ENCODE measurements around the gene KCNA4.

- TF ChIP-seq CTCF (IDR thresholded peaks at IDR 0.05; ENCODE audit: extremely low read depth in 1 of 2, insufficient read depth in 1 of 2, low read depth in 1 of 2, low read length in 2 of 2), result no peak
- no peak for TF ChIP-seq EZH2 (IDR thresholded peaks at IDR 0.05; ENCODE audit: borderline replicate concordance, low read depth, low read length, severe bottlenecking)
- TF ChIP-seq POLR2AphosphoS5 (IDR thresholded peaks at IDR 0.05; ENCODE audit: insufficient read depth, low read depth, low read length), result no peak
- TF ChIP-seq POLR2A (IDR thresholded peaks at IDR 0.05; ENCODE audit: low read depth, low read length), result no peak
- no peak for TF ChIP-seq MYC (IDR thresholded peaks at IDR 0.05; ENCODE audit: low read depth, low read length)
- TF ChIP-seq MAX (IDR thresholded peaks at IDR 0.05; ENCODE audit: insufficient read depth, insufficient read length), result no peak
- no peak for TF ChIP-seq JUN (IDR thresholded peaks at IDR 0.05; ENCODE audit: borderline replicate concordance, insufficient read depth, insufficient read length, low read depth)
- no peak for TF ChIP-seq FOS (IDR thresholded peaks at IDR 0.05; ENCODE audit: borderline replicate concordance, insufficient read depth, low read length)
- TF ChIP-seq GATA2 (IDR thresholded peaks at IDR 0.05; ENCODE audit: insufficient read depth, insufficient read length, low read depth, low read length), result no peak
Measured at GRCh38 chr11:29962243-29962642, 54.6 kb downstream of the KCNA4 start.

All from endothelial cell of umbilical vein (primary cell).